ENCODE results near the gene TOX2. TPM values are rescaled to one million over a fixed set of nuclear protein-coding genes. Genes with fewer than 3 reads are reported as not detected.

TOX2 gene
- total RNA-seq, 2 experiments from 2014 or later: 1.5 to 1.9 TPM

- peaks cover 15% of the 10 kb centered on the region for H3K36me3 Mint-ChIP-seq (ENCODE audit: low read depth)
- no peak overlapping the region for H3K4me3 Mint-ChIP-seq
- CTCF ChIA-PET: interaction anchor here (1.5 kb wide), 1 partner anchor 10 kb away, joined by 4 read pairs; no protein-coding TSS in a partner anchor
- H3K27ac Mint-ChIP-seq: no peak overlapping the region
- DNase-seq: no peak
- POLR2A ChIA-PET: no interaction called here
- H3K4me1 Mint-ChIP-seq: peaks cover 55% of the 10 kb centered on the region
- H3K27me3 Mint-ChIP-seq: peaks cover 37% of the 10 kb centered on the region
- H3K9me3 Mint-ChIP-seq: peaks cover 16% of the 10 kb centered on the region
Observed at GRCh38 chr20:43957392-43957791, 42.7 kb downstream of the TOX2 start.

GRCh38 chr20:43958626-43959025, 44.0 kb downstream of the TOX2 start:
- CTCF ChIA-PET: no interaction called here
- Mint-ChIP-seq H3K27ac (no peak overlapping the region), H3K4me3 (no peak overlapping the region), H3K27me3 (peaks cover 25% of the 10 kb centered on the region), H3K4me1 (peaks cover 50% of the 10 kb centered on the region), H3K36me3 (ENCODE audit: low read depth) (peaks cover 15% of the 10 kb centered on the region), H3K9me3 (peaks cover 16% of the 10 kb centered on the region)
- POLR2A ChIA-PET: no interaction called here
- no peak for DNase-seq

GRCh38 chr20:43959079-43959919, 44.6 kb downstream of the TOX2 start:
- H3K27me3 Mint-ChIP-seq: peaks cover 22% of the 10 kb centered on the region
- no peak overlapping the region for H3K27ac Mint-ChIP-seq
- H3K4me3 Mint-ChIP-seq: no peak overlapping the region
- peaks cover 15% of the 10 kb centered on the region for H3K36me3 Mint-ChIP-seq (ENCODE audit: low read depth)
- peak; percentile 28 for DNase-seq
- H3K4me1 Mint-ChIP-seq: peaks cover 50% of the 10 kb centered on the region
- H3K9me3 Mint-ChIP-seq: peaks cover 16% of the 10 kb centered on the region
- ChIA-PET POLR2A (no interaction called here), CTCF (no interaction called here)

GRCh38 chr20:43959920-43960227, 45.2 kb downstream of the TOX2 start:
- no peak overlapping the region for H3K4me3 Mint-ChIP-seq
- H3K9me3 Mint-ChIP-seq: peaks cover 16% of the 10 kb centered on the region
- CTCF ChIA-PET: interaction anchor here (0.9 kb wide), 1 partner anchor 11 kb away, joined by 3 read pairs; no protein-coding TSS in a partner anchor
- no peak overlapping the region for H3K27ac Mint-ChIP-seq
- peaks cover 15% of the 10 kb centered on the region for H3K36me3 Mint-ChIP-seq (ENCODE audit: low read depth)
- POLR2A ChIA-PET: no interaction called here
- no peak for DNase-seq
- peaks cover 24% of the 10 kb centered on the region for H3K27me3 Mint-ChIP-seq
- H3K4me1 Mint-ChIP-seq: peaks cover 50% of the 10 kb centered on the region

GRCh38 chr20:43960231-43960630, 45.6 kb downstream of the TOX2 start:
- POLR2A ChIA-PET: no interaction called here
- CTCF ChIA-PET: interaction anchor here (0.9 kb wide), 1 partner anchor 11 kb away, joined by 3 read pairs; no protein-coding TSS in a partner anchor
- Mint-ChIP-seq H3K4me1 (peaks cover 50% of the 10 kb centered on the region), H3K36me3 (ENCODE audit: low read depth) (peaks cover 15% of the 10 kb centered on the region), H3K4me3 (no peak overlapping the region), H3K27ac (no peak overlapping the region), H3K9me3 (peaks cover 16% of the 10 kb centered on the region), H3K27me3 (peaks cover 26% of the 10 kb centered on the region)
- DNase-seq: no peak

GRCh38 chr20:43961116-43961515, 46.5 kb downstream of the TOX2 start:
- no peak for DNase-seq
- POLR2A ChIA-PET: no interaction called here
- Mint-ChIP-seq H3K36me3 (ENCODE audit: low read depth) (peaks cover 15% of the 10 kb centered on the region), H3K27me3 (peaks cover 26% of the 10 kb centered on the region), H3K27ac (no peak overlapping the region), H3K4me1 (peaks cover 41% of the 10 kb centered on the region), H3K9me3 (peaks cover 16% of the 10 kb centered on the region), H3K4me3 (no peak overlapping the region)
- CTCF ChIA-PET: interaction anchor here (1.4 kb wide), 1 partner anchor 25 kb away, joined by 3 read pairs; no protein-coding TSS in a partner anchor

GRCh38 chr20:43961541-43962471, 47.2 kb downstream of the TOX2 start:
- ChIA-PET CTCF (interaction anchor here (0.9 to 1.4 kb wide), 2 partner anchors 26 to 54 kb away, joined by 3 read pairs; no protein-coding TSS in a partner anchor), POLR2A (no interaction called here)
- Mint-ChIP-seq H3K27me3 (peaks cover 23% of the 10 kb centered on the region), H3K4me1 (peaks cover 37% of the 10 kb centered on the region), H3K27ac (no peak overlapping the region), H3K36me3 (ENCODE audit: low read depth) (peaks cover 12% of the 10 kb centered on the region), H3K4me3 (no peak overlapping the region), H3K9me3 (peaks cover 14% of the 10 kb centered on the region)
- no peak for DNase-seq

- peaks cover 18% of the 10 kb centered on the region for H3K27me3 Mint-ChIP-seq
- CTCF ChIA-PET: interaction anchor here (0.7 to 0.9 kb wide), 2 partner anchors 13 to 53 kb away, joined by 3 read pairs; no protein-coding TSS in a partner anchor
- H3K9me3 Mint-ChIP-seq: peaks cover 7% of the 10 kb centered on the region
- peaks cover 35% of the 10 kb centered on the region for H3K4me1 Mint-ChIP-seq
- H3K4me3 Mint-ChIP-seq: no peak overlapping the region
- no peak for DNase-seq
- POLR2A ChIA-PET: no interaction called here
- no peak overlapping the region for H3K27ac Mint-ChIP-seq
- peaks cover 6% of the 10 kb centered on the region for H3K36me3 Mint-ChIP-seq (ENCODE audit: low read depth)
Observed at GRCh38 chr20:43962530-43962929, 47.9 kb downstream of the TOX2 start.

GRCh38 chr20:43963233-43963632, 48.6 kb downstream of the TOX2 start:
- peaks cover 13% of the 10 kb centered on the region for H3K27me3 Mint-ChIP-seq
- POLR2A ChIA-PET: no interaction called here
- H3K4me3 Mint-ChIP-seq: no peak overlapping the region
- H3K27ac Mint-ChIP-seq: no peak overlapping the region
- CTCF ChIA-PET: interaction anchor here (0.7 to 2.0 kb wide), 3 partner anchors 12 to 213 kb away, joined by 3 to 5 read pairs (median 3); no protein-coding TSS in a partner anchor
- peaks cover under 1% of the 10 kb centered on the region for H3K36me3 Mint-ChIP-seq (ENCODE audit: low read depth)
- peaks cover 2% of the 10 kb centered on the region for H3K9me3 Mint-ChIP-seq
- H3K4me1 Mint-ChIP-seq: peaks cover 35% of the 10 kb centered on the region
- no peak for DNase-seq

GRCh38 chr20:43963872-43964791, 49.5 kb downstream of the TOX2 start:
- peak; percentile 71 for DNase-seq
- peaks cover 32% of the 10 kb centered on the region for H3K4me1 Mint-ChIP-seq
- H3K9me3 Mint-ChIP-seq: no peaks in the 10 kb centered on the region
- H3K36me3 Mint-ChIP-seq (ENCODE audit: low read depth): no peaks in the 10 kb centered on the region
- no peak overlapping the region for H3K4me3 Mint-ChIP-seq
- peaks cover 13% of the 10 kb centered on the region for H3K27me3 Mint-ChIP-seq
- ChIA-PET CTCF (interaction anchor here (1.0 to 2.0 kb wide), 3 partner anchors 9 to 214 kb away, joined by 3 to 5 read pairs (median 4); no protein-coding TSS in a partner anchor), POLR2A (interaction anchor here (0.5 kb wide), 1 partner anchor 1802 kb away, joined by 3 read pairs; no protein-coding TSS in a partner anchor)
- peak overlapping the region; percentile 22 for H3K27ac Mint-ChIP-seq

- CTCF ChIA-PET: interaction anchor here (0.8 kb wide), 1 partner anchor 14 kb away, joined by 3 read pairs; no protein-coding TSS in a partner anchor
- H3K27me3 Mint-ChIP-seq: peaks cover 13% of the 10 kb centered on the region
- no peaks in the 10 kb centered on the region for H3K9me3 Mint-ChIP-seq
- H3K4me3 Mint-ChIP-seq: no peak overlapping the region
- H3K27ac Mint-ChIP-seq: no peak overlapping the region
- peaks cover 22% of the 10 kb centered on the region for H3K4me1 Mint-ChIP-seq
- no peaks in the 10 kb centered on the region for H3K36me3 Mint-ChIP-seq (ENCODE audit: low read depth)
- POLR2A ChIA-PET: no interaction called here
- no peak for DNase-seq
Observed at GRCh38 chr20:43968341-43969000, 53.8 kb downstream of the TOX2 start.

All from activated CD4-positive, alpha-beta T cell treated with anti-CD3 and anti-CD28 coated beads, Interleukin-2, amount 10 ng/mL, durations not matched to agents 7 days and 5 days (primary cell).